GM21717 (cell line): ENCODE data around the gene CHST1.

Experiments used
- ATAC-seq: cut with Tn5 transposase; IDR thresholded peaks from one replicate; pipeline ENCODE4 v1.9.1; 2021; ENCODE audit warnings: mild to moderate bottlenecking, moderate library complexity; ENCODE audit not compliant: unreplicated experiment

Gene CHST1

DNA sequence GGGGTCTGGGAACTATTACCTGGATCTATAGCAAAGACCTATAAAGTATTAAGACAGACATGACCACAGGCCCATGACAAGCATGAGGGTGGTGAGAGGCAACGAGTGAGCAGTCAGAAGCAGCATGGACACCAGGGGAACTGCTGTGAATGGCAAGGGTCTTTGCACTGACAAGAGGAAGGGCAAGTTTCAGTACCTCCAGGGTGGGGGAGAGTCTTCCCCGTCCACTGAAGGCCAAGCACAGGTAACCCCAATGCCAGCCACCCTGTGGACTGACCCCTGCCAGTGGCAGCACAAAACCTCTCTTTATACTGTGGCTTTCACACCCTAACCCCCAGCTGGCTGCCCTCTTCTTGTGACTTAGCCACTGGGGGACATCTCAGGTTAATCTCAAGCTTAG, 55.5 kb downstream of the CHST1 start:
- ATAC-seq, result no peak

DNA sequence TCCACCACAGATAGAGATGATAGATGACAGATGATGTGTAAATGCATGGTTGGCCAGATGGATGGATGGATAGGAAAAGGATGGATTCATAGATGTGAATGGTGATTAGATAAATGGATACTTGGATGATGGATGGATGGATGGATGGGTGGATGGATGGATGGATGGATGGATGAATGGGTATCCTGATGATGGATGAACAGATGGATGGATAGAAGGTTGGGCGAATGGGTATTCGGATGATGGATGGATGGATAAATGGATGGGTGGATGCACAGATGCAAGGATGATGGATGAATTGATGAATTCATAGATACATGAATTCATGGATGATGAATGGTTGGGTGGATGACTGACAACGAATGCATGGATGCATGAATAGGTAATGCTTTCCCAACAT, 56.1 kb downstream of the CHST1 start:
- ATAC-seq, result no peak

DNA sequence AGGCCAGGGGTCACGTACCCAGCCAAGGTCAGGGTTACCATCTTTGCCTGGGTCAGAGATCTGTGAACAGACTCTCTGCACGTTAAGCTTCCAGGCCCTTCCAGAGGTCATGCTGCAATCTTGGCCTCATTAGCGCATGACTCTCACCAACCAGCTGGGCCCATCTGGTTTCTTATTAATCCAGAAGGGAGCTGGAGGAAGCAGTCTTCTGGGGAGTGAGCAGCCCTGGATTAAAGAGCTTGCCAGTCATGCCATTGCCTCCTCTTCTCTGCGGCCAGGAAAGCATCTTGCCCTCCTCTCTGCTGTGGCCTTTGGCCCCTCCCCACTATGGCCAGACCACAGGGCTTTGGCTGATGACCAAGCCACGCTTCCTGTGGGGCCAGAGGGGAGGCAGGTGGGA, 57.4 kb downstream of the CHST1 start:
- ATAC-seq, result no peak

- ATAC-seq, result no peak
These were observed 58.7 kb downstream of the CHST1 start for GRCh38 chr11:45606514-45607281.

- ATAC-seq, result no peak
These were observed 60.4 kb downstream of the CHST1 start for GRCh38 chr11:45605051-45605450.

GRCh38 chr11:45603946-45604682, 61.3 kb downstream of the CHST1 start:
- ATAC-seq, result no peak

DNA sequence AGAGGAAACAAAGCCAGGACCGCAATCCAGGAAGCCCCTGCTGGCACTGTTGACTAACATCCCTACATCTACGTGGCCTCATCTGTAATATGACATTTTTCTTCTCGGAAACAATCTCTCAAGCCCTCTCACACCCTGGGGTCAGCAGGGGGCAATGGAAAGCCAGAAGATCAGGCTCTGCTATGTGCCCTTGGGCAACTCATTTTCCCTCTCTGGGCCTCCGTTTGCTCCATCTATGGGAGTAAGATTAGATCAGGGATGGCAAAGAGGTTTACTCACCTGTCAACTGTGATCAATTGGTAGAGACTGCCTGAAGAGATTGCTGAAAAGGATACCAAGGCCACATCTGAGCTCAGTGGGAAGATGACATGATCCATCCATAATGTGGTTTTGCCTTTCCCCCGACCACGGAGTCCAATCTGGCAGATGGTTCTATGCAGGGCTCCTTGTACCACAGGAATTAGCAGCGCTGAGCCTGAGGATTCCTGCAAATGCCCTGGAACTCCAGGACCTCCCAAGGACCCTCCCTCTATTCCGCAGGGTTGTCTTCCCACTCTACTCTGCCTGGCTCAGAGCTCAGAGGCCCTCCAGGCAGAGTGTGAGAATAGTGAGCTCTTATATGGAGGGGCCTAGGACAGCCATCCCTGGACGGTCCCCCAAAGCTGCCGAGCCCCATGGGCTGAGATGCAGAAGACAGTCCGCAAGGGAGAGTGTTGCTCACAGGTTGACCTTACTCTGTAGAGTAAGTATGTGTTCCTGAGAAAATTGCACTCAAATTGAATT, 66.1 kb downstream of the CHST1 start:
- no peak for ATAC-seq
